Endothelial cell of umbilical vein (primary cell): Measurements from ENCODE around the gene PIP4P1. TPM values are rescaled to one million over a fixed set of nuclear protein-coding genes. Genes with fewer than 3 reads are reported as not detected.

Source experiments
- BruUV-seq: library from RNA; stranded (reverse); fragments of 400-500 nt; replicated peaks from 2 replicates; lab custom pipeline; 2021; lab: Mats Ljungman, UMichigan
- CTCF ChIA-PET: fragments of 300-600, 350-600 bp; sonication (Branson Sonifier 250); formaldehyde crosslinking; loops from one replicate; lab custom pipeline; 2021; ENCODE audit warnings: antibody characterized with exemption, inconsistent platforms; lab: Charles Lee
- POLR2A ChIA-PET: fragments of 300-600, 350-600 bp; sonication (Branson Sonifier 250); formaldehyde crosslinking; loops from one replicate; lab custom pipeline; 2021; ENCODE audit warnings: antibody characterized with exemption, inconsistent platforms; lab: Charles Lee
- DNase-seq: peaks from one replicate; pipeline ENCODE4 v3.0.0-alpha.2; 2011; ENCODE audit warnings: low read depth, low spot score
- FAIRE-seq: peaks from 2 replicates; lab custom pipeline; 2011; peaks lifted over from hg19 to GRCh38; lab: Jason Lieb, UNC
- H2AFZ ChIP-seq: 2 replicates; pipeline ENCODE4 v1.6.0; 2012; ENCODE audit warnings: low read depth, low read length, control low read depth, inconsistent platforms
- H3K27ac ChIP-seq: 2 replicates; pipeline ENCODE4 v1.5.1; 2011; ENCODE audit warnings: low read depth, mild to moderate bottlenecking, control low read depth, low read length, moderate library complexity; ENCODE audit not compliant: insufficient read depth
- H3K27me3 ChIP-seq, 2 experiments: 2 replicates each; pipeline versions ENCODE4 v1.6.0 to v1.6.1; 2011; ENCODE audit warnings: low read length in 2 of 2, mixed read lengths in 1 of 2; ENCODE audit not compliant: control insufficient read depth in 2 of 2, insufficient read depth in 2 of 2
- H3K36me3 ChIP-seq, 2 experiments: 2 replicates in 1 of 2; 3 replicates in 1 of 2; pipeline ENCODE4 v1.5.1; 2011; ENCODE audit warnings: low read length in 2 of 2, mild to moderate bottlenecking in 1 of 2, moderate library complexity in 1 of 2; ENCODE audit not compliant: control insufficient read depth in 2 of 2, insufficient read depth in 2 of 2; ENCODE audit errors: extremely low read depth in 1 of 2
- H3K4me1 ChIP-seq: 3 replicates; pipeline ENCODE4 v1.5.1; 2011; ENCODE audit warnings: mild to moderate bottlenecking, low read length; ENCODE audit not compliant: control insufficient read depth, insufficient read depth; ENCODE audit errors: extremely low read depth
- H3K4me2 ChIP-seq: 2 replicates; pipeline ENCODE4 v1.6.1; 2011; ENCODE audit warnings: low read length, control low read depth, mixed read lengths; ENCODE audit not compliant: insufficient read depth
- H3K4me3 ChIP-seq, 3 experiments: fragments of 200-600 bp in 1 of 3; sonication (generic), shearing (Covaris generic) in 1 of 3; replicated peaks in 1 of 3; 2 replicates each; pipeline ENCODE4 v1.5.1; 2011 to 2016; ENCODE audit warnings: control low read depth in 3 of 3, low read length in 3 of 3, mild to moderate bottlenecking in 2 of 3, inconsistent platforms in 1 of 3, low read depth in 1 of 3, moderate library complexity in 1 of 3; ENCODE audit not compliant: insufficient read depth in 1 of 3
- H3K79me2 ChIP-seq: 2 replicates; pipeline ENCODE4 v1.6.0; 2012; ENCODE audit warnings: low read length, inconsistent platforms; ENCODE audit not compliant: control insufficient read depth, insufficient read depth
- H3K9ac ChIP-seq: replicated peaks from 2 replicates; pipeline ENCODE3; 2011; ENCODE audit warnings: low read length, control low read depth; ENCODE audit not compliant: insufficient read depth; ENCODE audit errors: extremely low read depth
- H3K9me1 ChIP-seq: replicated peaks from 3 replicates; pipeline ENCODE4 v1.6.0; 2011; ENCODE audit warnings: mild to moderate bottlenecking, low read length; ENCODE audit not compliant: control insufficient read depth, insufficient read depth; ENCODE audit errors: extremely low read depth
- H3K9me3 ChIP-seq: replicated peaks from 2 replicates; pipeline ENCODE4 v1.5.1; 2012; ENCODE audit warnings: low read length, inconsistent platforms; ENCODE audit not compliant: control insufficient read depth, insufficient read depth
- H4K20me1 ChIP-seq: replicated peaks from 2 replicates; pipeline ENCODE3; 2011; ENCODE audit warnings: mild to moderate bottlenecking, low read length; ENCODE audit not compliant: control insufficient read depth, insufficient read depth; ENCODE audit errors: extremely low read depth
- EZH2 ChIP-seq: IDR thresholded peaks from 2 replicates; pipeline ENCODE4 v1.6.1; 2012; ENCODE audit warnings: borderline replicate concordance, low read depth, mild to moderate bottlenecking, moderate library complexity, low read length, inconsistent platforms; ENCODE audit not compliant: severe bottlenecking
- FOS ChIP-seq: IDR thresholded peaks from 2 replicates; pipeline ENCODE4 v1.6.1; 2011; ENCODE audit warnings: mild to moderate bottlenecking, low read length, moderate library complexity, borderline replicate concordance; ENCODE audit not compliant: insufficient read depth
- GATA2 ChIP-seq: IDR thresholded peaks from 2 replicates; pipeline ENCODE4 v1.7.0; 2011; ENCODE audit warnings: low read depth, mild to moderate bottlenecking, moderate library complexity, mixed read lengths, low read length; ENCODE audit not compliant: insufficient read length, insufficient read depth
- JUN ChIP-seq: IDR thresholded peaks from 2 replicates; pipeline ENCODE4 v1.6.1; 2011; ENCODE audit warnings: borderline replicate concordance, low read depth; ENCODE audit not compliant: insufficient read length, insufficient read depth
- MAX ChIP-seq: IDR thresholded peaks from 2 replicates; pipeline ENCODE4 v1.6.1; 2011; ENCODE audit not compliant: insufficient read depth, insufficient read length
- MYC ChIP-seq: IDR thresholded peaks from one replicate; pipeline ENCODE4 v1.6.1; 2011; ENCODE audit warnings: mild to moderate bottlenecking, low read depth, low read length
- POLR2A ChIP-seq: IDR thresholded peaks from 2 replicates; pipeline ENCODE4 v1.6.1; 2012; ENCODE audit warnings: low read depth, mild to moderate bottlenecking, control low read depth, low read length
- dilution Hi-C: fragments of 300-500 bp; cut with MboI; formaldehyde crosslinking; loops from one replicate; pipeline ENCODE4 v1.15.0; 2019; ENCODE audit warnings: low sequenced_read_pairs; ENCODE audit not compliant: extremely low pct_ligation_motif_present
- intact Hi-C: fragments of 100-400 bp; cut with micrococcal nuclease; formaldehyde crosslinking; loops from one replicate; pipeline ENCODE4 v1.10.0; 2022
- polyA plus RNA-seq, 4 experiments: library from polyadenylated mRNA; depleted of rRNA in 3 of 4; stranded (reverse) in 3 of 4; unstranded in 1 of 4; fragments of >200 nt; gene quantifications; 2 replicates each; pipeline versions ENCODE4 v1.2.1 to v1.2.3, GENCODE V29; 2011 to 2012; ENCODE audit warnings: missing spikeins in 1 of 4
- total RNA-seq: library from RNA; stranded (reverse); gene quantifications from 2 replicates; pipeline ENCODE4 v1.2.3, GENCODE V29; 2021

The PIP4P1 gene
- total and polyA plus RNA-seq, 2 donors (not counting 3 experiments of a cell fraction or from before 2014, with no cell fraction given), result 28.6 to 52.5 TPM

- no peaks in the 10 kb centered on the region for H3K79me2 ChIP-seq
- TF ChIP-seq EZH2 (no peak), MAX (no peak), POLR2A (no peak), MYC (no peak)
- FAIRE-seq (peak; percentile 61), DNase-seq (no peak)
- H3K9me3 ChIP-seq, result no peaks in the 10 kb centered on the region
- no peaks in the 10 kb centered on the region for H4K20me1 ChIP-seq
- peak overlapping the region; percentile 41 for H3K9ac ChIP-seq
- peak overlapping the region; percentile 74 for H3K27ac ChIP-seq
- intact Hi-C loops, result no loop called here
- peak overlapping the region; percentile 65 for H3K4me2 ChIP-seq
- H3K4me1 ChIP-seq, result peaks cover 18% of the 10 kb centered on the region
- peak overlapping the region in 1 of 3 experiments; percentile 56 for H3K4me3 ChIP-seq
- CTCF ChIA-PET, result interaction anchor here (1.0 kb wide), 1 partner anchor 12 kb away, joined by 6 read pairs; no protein-coding TSS in a partner anchor
- dilution Hi-C loops, result no loop called here
- peak overlapping the region; percentile 75 for H2AFZ ChIP-seq
- H3K9me1 ChIP-seq, result no peaks in the 10 kb centered on the region
- POLR2A ChIA-PET, result no interaction called here
- no peaks in the 10 kb centered on the region for H3K36me3 ChIP-seq
- BruUV-seq, result no TSS peak
- H3K27me3 ChIP-seq, result no peaks in the 10 kb centered on the region
These were observed 33.2 kb downstream of the PIP4P1 start for GRCh38 chr14:20428010-20428365.

DNA sequence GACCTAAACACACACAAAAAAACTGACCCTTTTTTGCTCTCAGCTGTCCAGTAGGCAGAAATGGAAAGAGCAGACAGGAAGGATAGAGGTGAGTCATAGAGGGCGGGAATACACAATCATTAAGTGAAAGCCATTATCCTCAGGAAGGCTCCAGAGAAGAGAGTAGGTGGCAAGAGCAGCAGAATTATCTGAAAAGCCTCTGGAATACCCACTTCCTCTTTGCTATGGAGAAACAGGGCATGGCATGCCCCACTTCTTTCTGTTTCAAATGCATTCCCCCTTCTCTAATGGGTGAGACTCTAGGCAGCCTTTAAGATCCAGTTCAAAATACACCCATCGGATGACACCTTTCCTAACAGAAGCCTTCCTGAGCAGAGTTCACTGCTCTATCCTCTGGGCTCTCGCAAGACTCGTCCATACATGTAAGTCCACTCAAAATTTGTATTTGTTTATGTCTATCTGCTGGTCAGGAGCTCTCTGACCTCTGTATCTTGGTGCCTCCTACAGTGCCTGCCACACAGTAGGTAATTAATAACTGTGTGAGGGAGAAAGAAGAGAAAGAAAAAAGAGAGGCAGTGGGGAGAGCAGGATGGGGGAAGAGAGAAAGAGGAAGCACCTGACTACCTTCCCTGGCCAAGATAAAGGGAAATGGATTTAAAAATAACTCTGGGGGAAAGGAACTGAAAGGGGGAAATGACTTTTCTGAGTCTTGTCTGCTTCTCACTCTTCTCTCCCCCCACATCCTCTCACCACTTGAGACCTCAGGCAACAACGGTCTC is 33.8 kb downstream of the PIP4P1 start:
- peak overlapping the region; percentile 65 for H3K4me2 ChIP-seq
- H3K4me1 ChIP-seq, result peaks cover 18% of the 10 kb centered on the region
- H3K27me3 ChIP-seq, result no peaks in the 10 kb centered on the region
- H4K20me1 ChIP-seq, result no peaks in the 10 kb centered on the region
- H3K36me3 ChIP-seq, result no peaks in the 10 kb centered on the region
- TSS peak; percentile 77 for BruUV-seq
- intact Hi-C loops (loop anchor here (1.0 kb wide), 2 partner anchors 14 to 28 kb away; partner anchors contain the start of genes APEX1 and TEP1), dilution Hi-C loops (no loop called here)
- DNase-seq (peak; percentile 72), FAIRE-seq (peak; percentile 97)
- H3K4me3 ChIP-seq, result peak overlapping the region in 1 of 3 experiments; percentile 56
- H3K9ac ChIP-seq, result peak overlapping the region; percentile 41
- no peaks in the 10 kb centered on the region for H3K9me3 ChIP-seq
- no peaks in the 10 kb centered on the region for H3K79me2 ChIP-seq
- peak overlapping the region; percentile 74 for H3K27ac ChIP-seq
- TF ChIP-seq JUN, result peak; percentile 85
- no peak for TF ChIP-seq EZH2
- peak; percentile 75 for TF ChIP-seq FOS
- TF ChIP-seq GATA2, result no peak
- no peak for TF ChIP-seq POLR2A
- ChIA-PET POLR2A (no interaction called here), CTCF (interaction anchor here (1.0 kb wide), 1 partner anchor 11 kb away, joined by 6 read pairs; no protein-coding TSS in a partner anchor)
- H2AFZ ChIP-seq, result peak overlapping the region; percentile 75
- no peaks in the 10 kb centered on the region for H3K9me1 ChIP-seq
